Loucy (cell line): Measurements from ENCODE around the gene STARD13.

Experiments used
- H2AFZ ChIP-seq: fragments of 200-600 bp; sonication (generic); 2 replicates; pipeline ENCODE4 v1.6.0; 2016; ENCODE audit warnings: antibody characterized with exemption, mild to moderate bottlenecking, low read length, moderate library complexity
- H3F3A ChIP-seq: fragments of 200-600 bp; 2 replicates; pipeline ENCODE4 v1.6.0; 2016; ENCODE audit warnings: antibody characterized with exemption, low read depth, mild to moderate bottlenecking
- H3K27me3 ChIP-seq: fragments of 200-600 bp; sonication (generic); 2 replicates; pipeline ENCODE4 v1.6.1; 2014; ENCODE audit warnings: low read length, mild to moderate bottlenecking; ENCODE audit not compliant: insufficient read depth, poor library complexity, severe bottlenecking
- H3K36me3 ChIP-seq: fragments of 200-600 bp; sonication (generic); 2 replicates; pipeline ENCODE4 v1.6.1; 2016; ENCODE audit warnings: low read length; ENCODE audit not compliant: insufficient read depth
- H3K4me1 ChIP-seq: fragments of 200-600 bp; sonication (generic); 2 replicates; pipeline ENCODE4 v1.5.1; 2014; ENCODE audit warnings: low read length, mild to moderate bottlenecking; ENCODE audit not compliant: insufficient read depth, poor library complexity, severe bottlenecking
- H3K4me2 ChIP-seq: fragments of 200-600 bp; sonication (generic); 2 replicates; pipeline ENCODE4 v1.6.0; 2014; ENCODE audit warnings: antibody characterized with exemption, low read length, low read depth, mild to moderate bottlenecking; ENCODE audit not compliant: poor library complexity, severe bottlenecking
- H3K4me3 ChIP-seq: fragments of 200-600 bp; sonication (generic); 2 replicates; pipeline ENCODE4 v1.5.1; 2014; ENCODE audit warnings: low read length, mild to moderate bottlenecking, mixed read lengths; ENCODE audit not compliant: poor library complexity, severe bottlenecking
- H3K79me2 ChIP-seq: fragments of 200-600 bp; sonication (generic); 2 replicates; pipeline ENCODE4 v1.6.1; 2014; ENCODE audit warnings: low read length; ENCODE audit not compliant: insufficient read depth
- H3K9ac ChIP-seq: fragments of 200-600 bp; sonication (generic); 2 replicates; pipeline ENCODE4 v1.6.0; 2014; ENCODE audit warnings: mild to moderate bottlenecking, low read depth, low read length, moderate library complexity; ENCODE audit not compliant: poor library complexity, severe bottlenecking
- H3K9me2 ChIP-seq: fragments of 200-600 bp; sonication (generic); replicated peaks from 2 replicates; pipeline ENCODE4 v1.6.1; 2016; ENCODE audit warnings: low read depth, low read length, mixed read lengths
- H3K9me3 ChIP-seq: fragments of 200-600 bp; sonication (generic); 2 replicates; pipeline ENCODE4 v1.6.1; 2014; ENCODE audit warnings: mild to moderate bottlenecking, antibody characterized with exemption, low read length, low read depth; ENCODE audit not compliant: insufficient read depth
- H4K20me1 ChIP-seq: fragments of 200-600 bp; sonication (generic); 2 replicates; pipeline ENCODE4 v1.6.0; 2014; ENCODE audit warnings: antibody characterized with exemption, low read length, mild to moderate bottlenecking; ENCODE audit not compliant: insufficient read depth, poor library complexity, severe bottlenecking
- CTCF ChIP-seq: fragments of 200-600 bp; sonication (generic); conservative IDR thresholded peaks from 2 replicates; pipeline ENCODE4 v1.5.1; 2014; ENCODE audit warnings: mild to moderate bottlenecking, antibody characterized with exemption, low read length
- EZH2phosphoT487 ChIP-seq: fragments of 200-600 bp; IDR thresholded peaks from 2 replicates; pipeline ENCODE4 v1.6.1; 2018; ENCODE audit warnings: antibody characterized with exemption, mild to moderate bottlenecking, moderate library complexity, borderline replicate concordance

The STARD13 gene

GRCh38 chr13:33114146-33114545 is 171.4 kb downstream of the STARD13 start:
- Histone ChIP-seq H4K20me1 (no peaks in the 10 kb centered on the region), H3K9ac (no peak overlapping the region), H3K79me2 (no peaks in the 10 kb centered on the region), H3K4me1 (no peaks in the 10 kb centered on the region), H3K36me3 (no peaks in the 10 kb centered on the region), H2AFZ (no peak overlapping the region), H3F3A (no peaks in the 10 kb centered on the region), H3K9me3 (no peaks in the 10 kb centered on the region), H3K4me3 (no peak overlapping the region), H3K4me2 (no peak overlapping the region), H3K27me3 (no peaks in the 10 kb centered on the region), H3K9me2 (no peaks in the 10 kb centered on the region)
- no peak for TF ChIP-seq CTCF
- TF ChIP-seq EZH2phosphoT487: no peak

DNA sequence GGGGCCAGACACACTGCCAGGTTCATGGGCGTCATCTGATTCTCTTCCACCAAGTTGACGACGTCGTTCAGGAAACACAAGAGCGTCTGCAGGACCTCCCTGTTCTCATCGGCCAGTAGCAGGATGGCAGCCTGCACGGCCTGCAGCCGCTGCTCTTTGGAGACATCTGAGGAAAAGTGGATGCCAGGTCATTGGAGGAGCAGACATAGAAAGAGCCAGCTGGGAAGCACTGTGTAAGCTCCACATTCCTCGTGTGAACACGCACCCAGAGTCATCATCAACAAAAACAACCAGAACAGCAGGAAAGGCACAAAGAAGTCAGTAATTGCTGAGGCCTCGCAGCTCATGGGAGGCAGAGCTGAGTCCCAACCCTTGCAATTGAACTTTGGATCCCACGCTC is 172.8 kb downstream of the STARD13 start:
- Histone ChIP-seq H3K9me3 (no peaks in the 10 kb centered on the region; the same call in 1 of the 2 replicates), H3K4me2 (no peak overlapping the region), H3K4me3 (no peak overlapping the region), H3K9ac (no peak overlapping the region), H3K4me1 (no peaks in the 10 kb centered on the region), H3K36me3 (no peaks in the 10 kb centered on the region), H2AFZ (no peak overlapping the region), H3K27me3 (no peaks in the 10 kb centered on the region), H4K20me1 (no peaks in the 10 kb centered on the region), H3K79me2 (no peaks in the 10 kb centered on the region), H3K9me2 (no peaks in the 10 kb centered on the region), H3F3A (no peaks in the 10 kb centered on the region)
- TF ChIP-seq CTCF (no peak), EZH2phosphoT487 (no peak)

DNA sequence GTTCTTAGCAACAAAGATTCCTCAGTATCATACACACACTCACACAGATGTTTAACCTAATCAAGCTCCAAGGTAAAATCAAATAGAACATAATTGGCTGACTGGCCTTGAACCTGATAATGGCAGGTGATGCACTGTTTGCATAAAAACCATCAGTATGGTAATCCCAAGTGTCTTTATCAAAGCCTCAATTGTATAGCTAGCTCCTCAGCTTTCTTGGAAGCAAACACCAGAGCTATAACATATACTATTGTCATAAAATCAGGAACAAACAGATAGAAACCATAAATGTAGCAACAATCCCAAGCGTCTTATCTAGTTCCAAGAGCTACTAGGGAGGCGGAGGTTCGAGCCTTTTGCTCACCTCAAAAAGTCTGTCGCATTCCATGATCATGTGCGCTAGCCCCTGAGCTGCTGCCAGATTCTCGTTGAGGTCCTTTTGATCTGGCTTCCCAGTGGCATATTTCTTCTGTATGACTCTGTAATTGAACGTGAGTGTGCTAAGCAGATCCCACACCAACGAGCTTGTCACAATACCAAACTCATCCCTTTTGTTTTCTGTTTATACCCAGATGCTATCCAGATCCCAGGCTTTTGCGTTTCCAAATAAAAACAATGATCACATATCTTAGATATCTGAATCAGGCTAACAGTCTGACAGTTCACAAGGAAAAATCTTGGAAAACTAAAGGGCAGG is 174.0 kb downstream of the STARD13 start:
- H3K36me3 ChIP-seq: no peaks in the 10 kb centered on the region
- no peaks in the 10 kb centered on the region; the same call in 1 of the 2 replicates for H3K9me3 ChIP-seq
- H3K4me2 ChIP-seq: no peak overlapping the region
- no peak overlapping the region for H3K9ac ChIP-seq
- TF ChIP-seq EZH2phosphoT487 (no peak), CTCF (no peak)
- H3K79me2 ChIP-seq: no peaks in the 10 kb centered on the region
- H3K27me3 ChIP-seq: no peaks in the 10 kb centered on the region
- no peaks in the 10 kb centered on the region for H3K9me2 ChIP-seq
- H3K4me3 ChIP-seq: no peak overlapping the region
- no peaks in the 10 kb centered on the region for H3K4me1 ChIP-seq
- no peaks in the 10 kb centered on the region for H4K20me1 ChIP-seq
- H3F3A ChIP-seq: no peaks in the 10 kb centered on the region
- no peak overlapping the region for H2AFZ ChIP-seq
